Dermis blood vessel endothelial cell (primary cell): ENCODE measurements around the gene CCDC27. TPM values are rescaled to one million over a fixed set of nuclear protein-coding genes. Genes with fewer than 3 reads are reported as not detected.

ENCODE experiments used
- DNase-seq: peaks from one replicate; pipeline ENCODE4 v3.0.0; 2010
- total RNA-seq: library from RNA; depleted of rRNA; stranded (reverse); fragments of >200 nt; gene quantifications from 2 replicates; pipeline ENCODE4 v1.2.3, GENCODE V29; 2014

CCDC27 gene
- not detected in 2 replicates for total RNA-seq

- DNase-seq, result no peak
Observed at GRCh38 chr1:3752400-3752945, at the start of gene CCDC27. TSS of gene CCDC27 (plus strand) at chr1:3752450. CDS start at chr1:3752482, 32 bp downstream.

- no peak for DNase-seq
Observed at GRCh38 chr1:3702528-3702927, 49.7 kb upstream of the CCDC27 start.

- peak; percentile 17 for DNase-seq
Observed at GRCh38 chr1:3702990-3703728, 49.1 kb upstream of the CCDC27 start.

GRCh38 chr1:3703786-3704371, 48.4 kb upstream of the CCDC27 start:
- DNase-seq, result no peak

GRCh38 chr1:3705341-3705950, 46.8 kb upstream of the CCDC27 start:
- no peak for DNase-seq

GRCh38 chr1:3706651-3707297, 45.5 kb upstream of the CCDC27 start:
- DNase-seq, result no peak

- DNase-seq, result no peak
Observed at GRCh38 chr1:3707298-3707938, 44.8 kb upstream of the CCDC27 start.

- DNase-seq, result no peak
Observed at GRCh38 chr1:3707939-3708328, 44.3 kb upstream of the CCDC27 start.

- no peak for DNase-seq
Observed at GRCh38 chr1:3708791-3709190, 43.5 kb upstream of the CCDC27 start.

- DNase-seq, result no peak
Observed at GRCh38 chr1:3710251-3710650, 42.0 kb upstream of the CCDC27 start.

GRCh38 chr1:3711381-3711779, 40.9 kb upstream of the CCDC27 start:
- DNase-seq, result no peak

GRCh38 chr1:3711780-3712451, 40.3 kb upstream of the CCDC27 start:
- no peak for DNase-seq

- no peak for DNase-seq
Observed at GRCh38 chr1:3712573-3713535, 39.4 kb upstream of the CCDC27 start.

- DNase-seq, result no peak
Observed at GRCh38 chr1:3713840-3714239, 38.4 kb upstream of the CCDC27 start.

GRCh38 chr1:3714284-3714741, 37.9 kb upstream of the CCDC27 start:
- no peak for DNase-seq

- no peak for DNase-seq
Observed at GRCh38 chr1:3714814-3715213, 37.4 kb upstream of the CCDC27 start.

GRCh38 chr1:3716351-3716750, 35.9 kb upstream of the CCDC27 start:
- no peak for DNase-seq

GRCh38 chr1:3717041-3717714, 35.1 kb upstream of the CCDC27 start:
- DNase-seq, result no peak

- no peak for DNase-seq
Observed at GRCh38 chr1:3717715-3718601, 34.3 kb upstream of the CCDC27 start.
